CD4-positive, alpha-beta T cell treated with Interleukin-15 for 1 hour (primary cell): ENCODE measurements around the gene MAPKAP1.

ENCODE experiments used
- DNase-seq: peaks from one replicate; pipeline ENCODE4 v3.0.0-alpha.2; 2020

MAPKAP1 gene

DNA sequence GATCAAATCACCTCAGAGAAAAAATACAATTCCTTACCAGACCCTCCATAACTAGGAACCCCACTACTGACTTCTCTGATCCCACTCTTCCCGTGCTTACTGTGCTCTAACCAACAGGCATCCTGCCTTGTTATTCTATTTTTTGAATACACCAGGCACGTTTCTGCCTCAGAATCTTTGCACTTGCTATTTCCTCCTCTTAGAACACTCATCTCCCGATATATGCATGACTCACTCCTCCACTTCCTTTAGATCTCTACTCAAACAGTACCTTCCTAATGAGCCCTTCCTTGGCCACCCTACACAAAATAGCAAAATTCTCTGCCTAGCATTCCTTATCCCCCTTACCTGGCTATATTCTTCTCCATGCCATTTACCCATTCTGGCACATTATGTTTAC lies 43.9 kb downstream of the MAPKAP1 start:
- DNase-seq: no peak

GRCh38 chr9:125660557-125660956 lies 46.5 kb downstream of the MAPKAP1 start:
- no peak for DNase-seq

GRCh38 chr9:125659954-125660353 lies 47.1 kb downstream of the MAPKAP1 start:
- DNase-seq: no peak

- no peak for DNase-seq
Observed at GRCh38 chr9:125659201-125659840, 47.7 kb downstream of the MAPKAP1 start.

DNA sequence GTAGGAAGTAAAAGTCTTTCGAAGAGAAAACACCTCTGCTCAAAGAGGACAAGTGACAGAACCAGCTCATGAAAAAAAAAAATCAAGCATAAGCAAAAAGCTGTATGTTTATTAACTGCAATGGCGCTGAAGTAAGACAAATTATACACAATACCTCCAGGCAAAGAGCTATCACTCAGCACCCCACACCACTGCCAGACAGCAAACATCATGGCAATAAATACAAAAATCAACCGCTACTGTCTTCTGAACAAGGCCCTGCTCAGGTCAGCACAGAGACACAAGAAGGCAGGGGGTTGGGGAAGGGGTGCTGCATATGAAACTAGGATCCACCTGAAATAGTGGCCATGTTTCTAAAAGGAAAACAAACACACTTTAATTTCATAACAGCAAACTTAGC lies 50.4 kb downstream of the MAPKAP1 start:
- no peak for DNase-seq

DNA sequence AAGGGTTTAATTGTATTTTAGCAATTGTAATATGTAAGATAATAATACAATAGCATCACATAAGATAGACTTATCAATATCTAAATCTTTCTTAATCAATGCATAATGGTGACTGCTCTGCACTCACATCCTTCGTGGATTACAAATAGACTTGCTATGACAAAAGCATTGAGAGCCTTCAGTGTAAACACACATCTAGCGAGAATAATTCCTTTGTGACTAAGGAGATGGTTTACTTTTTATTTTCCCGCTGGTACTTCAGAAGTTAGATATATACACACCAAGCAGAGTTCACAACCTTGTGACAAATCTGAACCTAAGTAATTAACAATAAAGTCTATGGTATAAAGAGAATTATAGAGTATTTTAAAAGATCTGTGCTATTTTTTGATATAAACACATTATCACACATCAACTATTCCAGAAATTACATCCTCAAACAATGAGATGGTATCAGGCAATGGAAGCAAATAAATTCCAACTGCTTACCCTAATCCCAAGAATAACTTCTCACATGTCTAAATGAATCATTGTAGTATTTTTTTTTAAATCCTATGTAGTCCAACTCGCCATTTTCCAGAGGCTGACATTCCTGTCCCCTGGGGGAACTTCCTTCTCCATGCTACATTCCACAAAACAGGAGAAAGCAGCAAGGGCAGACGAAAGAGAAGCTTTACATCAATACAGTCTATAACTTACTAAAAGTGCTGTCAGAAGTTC lies 51.2 kb downstream of the MAPKAP1 start:
- no peak for DNase-seq

- DNase-seq: no peak
Observed at GRCh38 chr9:125655066-125655633, 51.9 kb downstream of the MAPKAP1 start.

- DNase-seq: no peak
Observed at GRCh38 chr9:125654121-125654520, 52.9 kb downstream of the MAPKAP1 start.

DNA sequence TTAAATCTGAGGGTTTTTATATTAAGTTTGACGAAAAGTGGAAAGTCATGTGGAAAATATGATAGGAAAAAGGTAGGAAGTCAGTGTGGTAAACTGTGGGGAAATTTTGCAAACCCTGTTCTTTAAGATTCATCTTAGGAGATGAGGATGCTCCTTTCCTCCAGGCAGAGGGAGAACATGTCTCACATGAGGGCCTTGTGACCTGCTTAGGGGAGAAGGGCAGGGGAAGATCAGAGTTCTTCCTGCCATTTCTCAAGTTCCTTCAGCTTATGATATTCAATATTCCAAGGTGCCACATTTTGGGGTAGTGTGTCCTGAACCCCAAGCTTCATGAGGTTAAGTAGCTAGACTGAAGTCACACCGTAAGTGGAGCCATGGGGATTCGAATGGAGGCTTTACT lies 53.7 kb downstream of the MAPKAP1 start:
- DNase-seq: no peak

DNA sequence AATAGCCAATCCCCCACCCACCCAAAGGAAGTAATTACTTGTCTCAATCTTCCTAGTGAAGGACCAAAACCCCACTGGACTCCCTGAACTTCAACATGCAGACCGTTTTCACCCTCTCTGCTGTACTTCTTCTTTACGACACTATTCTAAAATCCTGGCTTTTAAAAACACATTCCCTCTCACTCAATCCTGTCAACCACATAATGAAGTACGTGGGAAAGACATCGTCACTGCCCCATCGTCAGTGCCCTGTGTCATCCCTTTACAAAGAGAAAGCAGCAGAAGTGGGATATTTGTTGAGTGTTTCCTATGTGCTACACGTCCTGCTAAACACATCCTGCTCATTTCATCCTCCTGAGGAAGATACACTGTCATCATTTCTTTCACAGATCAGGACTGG lies 54.2 kb downstream of the MAPKAP1 start:
- no peak for DNase-seq

DNA sequence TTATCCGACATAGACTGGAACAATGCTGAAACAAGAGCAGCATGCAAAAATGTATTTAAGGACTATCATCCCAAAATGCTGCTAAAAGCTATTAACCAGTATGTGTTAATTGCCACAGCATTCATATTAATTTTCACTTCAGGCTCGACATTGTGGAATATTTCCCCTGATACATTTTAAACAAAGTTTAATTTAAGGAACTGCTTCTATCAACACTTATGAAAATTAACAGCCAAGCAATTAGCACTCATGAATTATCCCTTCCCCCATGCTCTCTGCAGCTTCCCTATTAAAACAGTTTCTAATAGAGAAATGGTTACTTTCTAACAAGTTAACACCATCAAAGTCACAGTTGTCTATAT lies 54.8 kb downstream of the MAPKAP1 start:
- DNase-seq: no peak

- no peak for DNase-seq
Observed at GRCh38 chr9:125651576-125652232, 55.3 kb downstream of the MAPKAP1 start.

DNA sequence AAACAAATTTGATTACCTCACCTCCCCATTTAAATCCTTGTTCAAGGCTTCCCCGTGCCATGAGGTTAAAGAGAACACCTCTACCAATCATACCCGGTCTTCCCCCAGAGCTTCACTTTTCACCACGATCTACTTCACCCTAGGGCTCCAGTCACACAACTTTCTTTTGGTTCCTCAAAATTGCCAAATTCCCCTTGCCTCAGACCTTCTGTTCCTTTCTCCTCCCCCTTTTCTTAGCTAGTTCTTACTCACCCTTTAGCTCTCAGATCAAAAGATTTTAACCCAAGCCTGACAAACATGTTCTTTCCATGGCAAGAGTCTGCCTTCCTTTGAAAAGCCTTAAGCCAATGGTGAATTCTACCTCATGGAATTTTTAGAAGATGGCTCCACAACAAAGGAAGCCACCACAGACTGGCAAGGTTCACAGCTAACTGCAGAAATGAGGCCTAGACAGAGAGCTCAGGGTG lies 56.7 kb downstream of the MAPKAP1 start:
- peak; percentile 61 for DNase-seq

DNA sequence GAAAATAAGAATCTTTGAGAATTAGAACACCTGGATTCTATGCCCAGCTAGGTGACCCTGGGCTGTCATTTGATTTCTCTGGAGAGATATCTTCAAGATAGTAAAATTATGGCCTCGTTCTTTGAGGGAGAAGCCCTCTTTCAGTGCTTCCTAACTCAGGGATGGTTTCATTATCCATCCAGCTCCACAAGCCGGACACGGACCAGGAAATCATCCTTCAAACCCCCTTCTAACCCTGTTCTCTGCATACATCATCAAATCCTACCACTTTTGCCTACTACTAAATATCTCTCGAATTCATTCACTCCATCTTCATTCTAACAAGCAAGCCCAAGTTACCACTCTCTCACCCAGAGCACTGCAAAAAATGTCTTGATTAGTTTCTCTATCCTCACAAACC lies 57.2 kb downstream of the MAPKAP1 start:
- DNase-seq: no peak

DNA sequence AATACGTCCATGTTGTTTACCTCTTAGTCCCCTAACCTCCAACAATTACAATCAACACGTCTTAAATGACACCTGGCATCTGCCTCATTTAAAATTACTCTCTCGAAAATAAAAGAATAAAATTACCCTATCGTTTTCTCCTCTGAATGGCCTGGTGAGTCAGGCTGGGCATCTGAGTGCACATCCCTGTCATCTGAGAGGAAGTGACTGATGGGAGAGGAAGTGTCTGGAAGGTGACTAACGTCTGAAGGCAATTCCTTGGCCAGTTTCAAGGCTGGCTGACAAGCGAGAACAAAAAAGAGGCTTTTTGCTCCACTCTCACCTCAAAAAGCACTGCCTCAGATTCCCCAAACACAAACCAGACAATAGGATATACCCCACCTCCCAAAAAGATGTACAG lies 57.7 kb downstream of the MAPKAP1 start:
- DNase-seq: peak; percentile 74

DNA sequence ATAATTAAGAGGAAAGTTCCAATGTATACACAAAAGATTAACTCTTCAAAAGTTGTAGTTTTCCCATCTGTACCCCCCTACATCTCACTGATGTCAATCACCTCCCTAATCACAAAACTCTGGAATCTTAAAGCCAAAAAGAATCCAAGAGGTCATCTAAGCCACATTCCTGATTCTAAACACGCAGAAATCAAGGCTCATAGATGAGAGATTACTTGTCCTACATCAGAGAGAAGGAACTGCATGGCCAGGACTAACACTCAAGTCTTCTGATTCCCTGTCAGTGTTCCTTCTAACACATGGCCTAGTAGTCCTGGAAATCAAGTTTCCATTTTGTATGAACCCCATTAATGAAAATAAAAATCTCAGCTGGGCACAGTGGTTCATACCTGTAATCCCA lies 58.7 kb downstream of the MAPKAP1 start:
- DNase-seq: no peak

DNA sequence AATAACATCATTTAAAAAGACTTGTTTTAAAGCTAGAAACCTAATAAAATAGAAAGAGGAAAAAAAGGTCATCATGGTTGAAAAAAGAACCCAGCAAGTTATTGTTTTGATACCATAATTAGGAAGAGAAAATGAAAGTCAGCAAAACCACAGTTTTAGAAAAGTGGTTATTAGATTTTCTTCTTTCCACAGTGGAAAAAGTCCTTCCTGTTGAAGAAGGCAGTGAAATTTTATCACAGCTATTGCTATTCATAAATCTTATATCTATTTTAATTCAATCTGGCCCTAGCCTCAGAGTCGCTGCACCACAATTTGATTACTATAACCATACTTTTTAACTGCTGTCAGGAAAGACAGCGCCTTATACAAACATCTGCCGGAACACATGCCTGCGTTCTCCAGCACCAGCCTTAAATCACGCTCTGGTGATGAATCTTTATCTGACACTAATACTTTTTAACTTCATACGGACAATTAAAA lies 60.3 kb downstream of the MAPKAP1 start:
- DNase-seq: no peak

GRCh38 chr9:125646217-125646616 lies 60.8 kb downstream of the MAPKAP1 start:
- DNase-seq: no peak

DNA sequence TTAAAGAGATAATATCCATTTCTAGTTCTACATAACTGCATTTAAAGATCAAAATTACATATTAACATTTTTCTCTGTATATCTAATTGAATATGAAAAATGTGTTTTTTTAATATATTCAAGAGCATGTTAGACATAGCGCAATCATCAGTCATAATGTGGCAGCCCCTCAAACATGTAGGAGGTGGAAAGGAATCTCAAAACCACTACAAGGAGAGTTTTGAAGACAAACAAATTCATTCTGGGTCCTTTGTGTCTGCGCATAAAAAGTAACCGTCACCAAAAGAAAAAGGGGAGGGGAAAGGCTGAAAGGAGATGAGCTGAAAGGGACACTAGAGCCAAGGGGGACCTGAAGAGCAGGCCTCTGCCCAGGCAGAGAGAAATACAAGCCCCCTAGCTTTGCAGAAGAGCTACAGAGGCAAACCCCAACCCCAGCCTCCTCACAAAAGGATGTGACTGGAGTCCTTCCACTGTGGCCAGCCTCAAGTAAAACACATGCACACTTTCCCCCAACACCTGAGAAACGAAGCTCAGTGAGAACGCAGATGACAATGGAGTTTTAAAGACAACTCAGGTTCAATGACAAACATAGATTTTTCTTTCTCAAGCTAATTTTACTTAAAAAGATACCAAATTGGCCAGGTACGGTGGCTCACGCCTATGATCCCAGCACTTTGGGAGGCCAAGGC lies 62.0 kb downstream of the MAPKAP1 start:
- no peak for DNase-seq

GRCh38 chr9:125642311-125642710 lies 64.7 kb downstream of the MAPKAP1 start:
- DNase-seq: no peak

DNA sequence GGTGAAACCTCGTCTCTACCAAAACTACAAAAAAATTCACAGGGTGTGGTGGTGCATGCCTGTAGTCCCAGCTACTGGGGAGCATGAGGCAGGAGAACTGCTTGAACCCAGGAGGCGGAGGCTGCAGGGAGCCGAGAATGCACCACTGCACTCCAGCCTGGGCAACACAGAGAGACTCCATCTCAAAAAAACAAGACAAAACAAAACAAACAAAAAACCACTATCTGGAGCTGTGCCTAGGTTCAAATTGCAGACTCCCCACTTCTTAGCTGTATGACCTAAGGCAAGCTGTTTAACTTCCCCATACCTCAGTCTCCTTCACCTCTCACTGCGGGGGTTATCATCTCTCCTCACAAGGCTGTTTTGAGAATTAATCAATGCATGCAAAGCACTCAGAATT lies 68.0 kb downstream of the MAPKAP1 start:
- DNase-seq: no peak

- no peak for DNase-seq
Observed at GRCh38 chr9:125638239-125639045, 68.6 kb downstream of the MAPKAP1 start.
